SU-DHL-6 (cell line): ENCODE data around the gene LRRC4B.

Source experiments
- H2AFZ ChIP-seq: fragments of 200-600 bp; sonication (generic); 2 replicates; pipeline ENCODE4 v1.6.1; 2014; ENCODE audit warnings: low read depth, mild to moderate bottlenecking, moderate library complexity, mixed read lengths, antibody characterized with exemption, low read length; ENCODE audit not compliant: severe bottlenecking
- H3F3A ChIP-seq: fragments of 200-600 bp; shearing (Covaris generic); 2 replicates; pipeline ENCODE4 v1.6.0; 2016; ENCODE audit warnings: antibody characterized with exemption, mild to moderate bottlenecking; ENCODE audit not compliant: insufficient read depth
- H3K27ac ChIP-seq: fragments of 200-600 bp; sonication (generic); 2 replicates; pipeline ENCODE4 v1.5.1; 2016; ENCODE audit warnings: low read depth, mild to moderate bottlenecking, low read length, moderate library complexity, mixed read lengths
- H3K27me3 ChIP-seq: fragments of 200-600 bp; sonication (generic), shearing (Covaris generic); 2 replicates; pipeline ENCODE4 v1.6.0; 2014; ENCODE audit warnings: mild to moderate bottlenecking, low read length
- H3K36me3 ChIP-seq: fragments of 200-600 bp; sonication (generic); 2 replicates; pipeline ENCODE4 v1.6.1; 2014; ENCODE audit warnings: mild to moderate bottlenecking, low read length, mixed read lengths
- H3K4me2 ChIP-seq: fragments of 300-600, 200-600 bp; shearing (Covaris generic), sonication (generic); 2 replicates; pipeline ENCODE4 v1.6.0; 2014; ENCODE audit warnings: low read length, low read depth, mild to moderate bottlenecking; ENCODE audit not compliant: poor library complexity, severe bottlenecking
- H3K4me3 ChIP-seq: fragments of 200-600 bp; sonication (generic); 2 replicates; pipeline ENCODE4 v1.5.1; 2014; ENCODE audit warnings: antibody characterized with exemption, low read length, mild to moderate bottlenecking, mixed read lengths; ENCODE audit not compliant: insufficient read depth, poor library complexity, severe bottlenecking
- H3K79me2 ChIP-seq: fragments of 200-600 bp; sonication (generic); 2 replicates; pipeline ENCODE4 v1.6.1; 2014; ENCODE audit warnings: mild to moderate bottlenecking, low read length, moderate library complexity; ENCODE audit not compliant: insufficient read depth
- H3K9ac ChIP-seq: fragments of 200-600 bp; sonication (generic); 2 replicates; pipeline ENCODE4 v1.7.0; 2014; ENCODE audit warnings: mild to moderate bottlenecking, low read length
- H3K9me2 ChIP-seq: fragments of 200-600 bp; sonication (generic); replicated peaks from 2 replicates; pipeline ENCODE4 v1.6.1; 2014; ENCODE audit warnings: low read length; ENCODE audit not compliant: insufficient read depth
- H3K9me3 ChIP-seq: fragments of 200-600 bp; sonication (generic); 2 replicates; pipeline ENCODE4 v1.6.1; 2014; ENCODE audit warnings: low read length, mixed read lengths; ENCODE audit not compliant: insufficient read depth
- H4K20me1 ChIP-seq: fragments of 200-600 bp; sonication (generic); 2 replicates; pipeline ENCODE4 v1.6.1; 2014; ENCODE audit warnings: low read depth, mild to moderate bottlenecking, antibody characterized with exemption, low read length, moderate library complexity, mixed read lengths
- CTCF ChIP-seq: fragments of 200-600 bp; sonication (generic); IDR thresholded peaks from one replicate; pipeline ENCODE4 v1.5.1; 2017; ENCODE audit warnings: antibody characterized with exemption, mild to moderate bottlenecking, low read length, moderate library complexity; ENCODE audit not compliant: insufficient read depth, poor library complexity, severe bottlenecking
- EZH2phosphoT487 ChIP-seq: fragments of 200-600 bp; sonication (generic), shearing (Covaris generic); conservative IDR thresholded peaks from 2 replicates; pipeline ENCODE4 v1.6.1; 2018; ENCODE audit warnings: mild to moderate bottlenecking, antibody characterized with exemption, low read length, moderate library complexity, mixed read lengths

LRRC4B gene

GRCh38 chr19:50497022-50497405 is 71.2 kb downstream of the LRRC4B start:
- H3K4me3 ChIP-seq = no peak overlapping the region
- no peaks in the 10 kb centered on the region for H3F3A ChIP-seq
- H3K27me3 ChIP-seq = no peaks in the 10 kb centered on the region
- H2AFZ ChIP-seq = no peak overlapping the region
- no peak overlapping the region for H3K27ac ChIP-seq
- H3K36me3 ChIP-seq = no peaks in the 10 kb centered on the region
- H4K20me1 ChIP-seq = no peaks in the 10 kb centered on the region
- no peaks in the 10 kb centered on the region for H3K9me3 ChIP-seq
- no peak overlapping the region for H3K4me2 ChIP-seq
- TF ChIP-seq CTCF (no peak), EZH2phosphoT487 (no peak)
- H3K9ac ChIP-seq = no peak overlapping the region
- H3K79me2 ChIP-seq = no peaks in the 10 kb centered on the region
- no peaks in the 10 kb centered on the region for H3K9me2 ChIP-seq

GRCh38 chr19:50496189-50497021 is 71.8 kb downstream of the LRRC4B start:
- Histone ChIP-seq H3K4me2 (no peak overlapping the region), H3K4me3 (no peak overlapping the region), H3K27ac (no peak overlapping the region), H3K9me3 (no peaks in the 10 kb centered on the region), H2AFZ (no peak overlapping the region), H4K20me1 (no peaks in the 10 kb centered on the region), H3K36me3 (no peaks in the 10 kb centered on the region), H3F3A (no peaks in the 10 kb centered on the region), H3K9me2 (no peaks in the 10 kb centered on the region), H3K9ac (no peak overlapping the region), H3K79me2 (no peaks in the 10 kb centered on the region), H3K27me3 (no peaks in the 10 kb centered on the region)
- TF ChIP-seq EZH2phosphoT487 = no peak
- no peak for TF ChIP-seq CTCF

GRCh38 chr19:50495020-50495531 is 73.2 kb downstream of the LRRC4B start:
- no peak overlapping the region for H3K9ac ChIP-seq
- H3K4me3 ChIP-seq = no peak overlapping the region
- H3K79me2 ChIP-seq = no peaks in the 10 kb centered on the region
- H3F3A ChIP-seq = no peaks in the 10 kb centered on the region
- TF ChIP-seq CTCF (no peak), EZH2phosphoT487 (no peak)
- no peaks in the 10 kb centered on the region for H3K9me2 ChIP-seq
- H3K27ac ChIP-seq = no peak overlapping the region
- no peaks in the 10 kb centered on the region for H3K36me3 ChIP-seq
- H3K9me3 ChIP-seq = no peaks in the 10 kb centered on the region
- H3K4me2 ChIP-seq = no peak overlapping the region
- no peaks in the 10 kb centered on the region for H3K27me3 ChIP-seq
- H2AFZ ChIP-seq = no peak overlapping the region
- no peaks in the 10 kb centered on the region for H4K20me1 ChIP-seq
